SK-N-SH treated with all-trans-retinoic acid at 6 μM for 48 hours (cell line): ENCODE data around the gene TNS4.

Experiments
- ATAC-seq: fragments of 200-7000 bp; cut with Tn5 transposase; 3 replicates; pipeline ENCODE4 v1.9.1; 2020; ENCODE audit warnings: mild to moderate bottlenecking, moderate library complexity
- ARNTL ChIP-seq: fragments of 450-650 bp; formaldehyde crosslinking; IDR thresholded peaks from 2 replicates; pipeline ENCODE4 v1.5.0; 2020; ENCODE audit warnings: low read depth, mild to moderate bottlenecking, moderate library complexity, borderline replicate concordance
- BACH2 ChIP-seq: fragments of 250-450 bp; sonication (Bioruptor Pico); IDR thresholded peaks from 2 replicates; pipeline ENCODE4 v1.9.0; 2021; ENCODE audit warnings: mild to moderate bottlenecking, borderline replicate concordance
- CREB5 ChIP-seq: fragments of 250-450 bp; sonication (Bioruptor Pico); IDR thresholded peaks from 2 replicates; pipeline ENCODE4 v1.5.1; 2020; ENCODE audit warnings: low read depth, mild to moderate bottlenecking, moderate library complexity
- CSDC2 ChIP-seq: fragments of 250-450 bp; sonication (Bioruptor Pico); IDR thresholded peaks from 2 replicates; pipeline ENCODE4 v1.5.0; 2020; ENCODE audit warnings: mild to moderate bottlenecking, moderate library complexity
- CSRNP3 ChIP-seq: fragments of 250-450 bp; sonication (Bioruptor Pico); IDR thresholded peaks from 2 replicates; pipeline ENCODE4 v1.5.1; 2021; ENCODE audit warnings: mild to moderate bottlenecking, moderate library complexity
- GLIS3 ChIP-seq: fragments of 250-450 bp; sonication (Bioruptor Pico); IDR thresholded peaks from 2 replicates; pipeline ENCODE4 v1.5.0; 2020; ENCODE audit warnings: mild to moderate bottlenecking, moderate library complexity
- ISL1 ChIP-seq: fragments of 250-450 bp; sonication (Bioruptor Pico); IDR thresholded peaks from 2 replicates; pipeline ENCODE4 v2.1.2; 2022; ENCODE audit warnings: mild to moderate bottlenecking, moderate library complexity
- PATZ1 ChIP-seq: fragments of 250-450 bp; sonication (Bioruptor Pico); IDR thresholded peaks from 2 replicates; pipeline ENCODE4 v1.8.0; 2020; ENCODE audit warnings: mild to moderate bottlenecking, moderate library complexity, borderline replicate concordance
- POU6F1 ChIP-seq: fragments of 250-450 bp; sonication (Bioruptor Pico); IDR thresholded peaks from 2 replicates; pipeline ENCODE4 v1.8.0; 2021; ENCODE audit warnings: low read depth, mild to moderate bottlenecking, moderate library complexity, borderline replicate concordance
- PPARA ChIP-seq: fragments of 250-450 bp; sonication (Bioruptor Pico); IDR thresholded peaks from 2 replicates; pipeline ENCODE4 v1.5.0; 2020; ENCODE audit warnings: mild to moderate bottlenecking, borderline replicate concordance
- RARB ChIP-seq: fragments of 250-450 bp; sonication (Bioruptor Pico); IDR thresholded peaks from 2 replicates; pipeline ENCODE4 v1.8.0; 2021; ENCODE audit warnings: mild to moderate bottlenecking, moderate library complexity
- SNAI2 ChIP-seq: fragments of 250-450 bp; sonication (Bioruptor Pico); IDR thresholded peaks from 2 replicates; pipeline ENCODE4 v1.5.0; 2020; ENCODE audit warnings: mild to moderate bottlenecking, moderate library complexity
- TCF4 ChIP-seq: fragments of 250-450 bp; sonication (Bioruptor Pico); IDR thresholded peaks from 2 replicates; pipeline ENCODE4 v1.8.0; 2021; ENCODE audit warnings: mild to moderate bottlenecking, moderate library complexity, borderline replicate concordance
- TOX ChIP-seq: fragments of 250-450 bp; sonication (Bioruptor Pico); IDR thresholded peaks from 2 replicates; pipeline ENCODE4 v1.8.0; 2021; ENCODE audit warnings: mild to moderate bottlenecking, moderate library complexity, borderline replicate concordance
- TSHZ2 ChIP-seq: fragments of 250-450 bp; sonication (Bioruptor Pico); IDR thresholded peaks from 2 replicates; pipeline ENCODE4 v1.5.0; 2020; ENCODE audit warnings: mild to moderate bottlenecking, moderate library complexity
- ZC3H10 ChIP-seq: fragments of 250-450 bp; sonication (Bioruptor Pico); IDR thresholded peaks from 2 replicates; pipeline ENCODE4 v1.5.1; 2021; ENCODE audit warnings: mild to moderate bottlenecking, moderate library complexity
- ZFP3 ChIP-seq: fragments of 250-450 bp; sonication (Bioruptor Pico); IDR thresholded peaks from 2 replicates; pipeline ENCODE4 v1.5.0; 2020; ENCODE audit warnings: mild to moderate bottlenecking, moderate library complexity
- ZFP30 ChIP-seq: fragments of 450-650 bp; formaldehyde crosslinking; IDR thresholded peaks from 2 replicates; pipeline ENCODE4 v1.5.0; 2022; ENCODE audit warnings: mild to moderate bottlenecking, moderate library complexity
- ZNF565 ChIP-seq: fragments of 450-650 bp; formaldehyde crosslinking; conservative IDR thresholded peaks from 2 replicates; pipeline ENCODE4 v1.5.0; 2020; ENCODE audit warnings: low read depth, mild to moderate bottlenecking, moderate library complexity
- ZNF70 ChIP-seq: fragments of 450-650 bp; formaldehyde crosslinking; IDR thresholded peaks from 2 replicates; pipeline ENCODE4 v1.5.0; 2020; ENCODE audit warnings: mild to moderate bottlenecking, moderate library complexity
- ZNF8 ChIP-seq: fragments of 450-650 bp; formaldehyde crosslinking; IDR thresholded peaks from 2 replicates; pipeline ENCODE4 v1.5.0; 2020; ENCODE audit warnings: mild to moderate bottlenecking, moderate library complexity

The TNS4 gene

GRCh38 chr17:40466298-40466971 lies 35.0 kb downstream of the TNS4 start:
- no peak for ATAC-seq
- TF ChIP-seq ZFP30 (CRISPR knock-in tag) (no peak), CSDC2 (CRISPR knock-in tag) (no peak), POU6F1 (CRISPR knock-in tag) (no peak), ZC3H10 (CRISPR knock-in tag) (no peak), TSHZ2 (CRISPR knock-in tag) (no peak), ZNF70 (CRISPR knock-in tag) (no peak), CSRNP3 (CRISPR knock-in tag) (no peak), PPARA (no peak), TCF4 (CRISPR knock-in tag) (no peak), SNAI2 (no peak), ARNTL (CRISPR knock-in tag) (no peak), GLIS3 (CRISPR knock-in tag) (no peak), CREB5 (no peak), RARB (CRISPR knock-in tag) (no peak), PATZ1 (no peak), ZNF565 (CRISPR knock-in tag) (no peak), ZNF8 (no peak), BACH2 (CRISPR knock-in tag) (no peak), ZFP3 (no peak), TOX (CRISPR knock-in tag) (no peak)

- ATAC-seq, result no peak
- no peak for TF ChIP-seq CSDC2 (CRISPR knock-in tag)
- no peak for TF ChIP-seq ISL1 (CRISPR knock-in tag)
- TF ChIP-seq CREB5, result no peak
These were observed 37.0 kb downstream of the TNS4 start for GRCh38 chr17:40464392-40464855.
